ENCODE measurements around the gene RXRB.

The RXRB gene

DNA sequence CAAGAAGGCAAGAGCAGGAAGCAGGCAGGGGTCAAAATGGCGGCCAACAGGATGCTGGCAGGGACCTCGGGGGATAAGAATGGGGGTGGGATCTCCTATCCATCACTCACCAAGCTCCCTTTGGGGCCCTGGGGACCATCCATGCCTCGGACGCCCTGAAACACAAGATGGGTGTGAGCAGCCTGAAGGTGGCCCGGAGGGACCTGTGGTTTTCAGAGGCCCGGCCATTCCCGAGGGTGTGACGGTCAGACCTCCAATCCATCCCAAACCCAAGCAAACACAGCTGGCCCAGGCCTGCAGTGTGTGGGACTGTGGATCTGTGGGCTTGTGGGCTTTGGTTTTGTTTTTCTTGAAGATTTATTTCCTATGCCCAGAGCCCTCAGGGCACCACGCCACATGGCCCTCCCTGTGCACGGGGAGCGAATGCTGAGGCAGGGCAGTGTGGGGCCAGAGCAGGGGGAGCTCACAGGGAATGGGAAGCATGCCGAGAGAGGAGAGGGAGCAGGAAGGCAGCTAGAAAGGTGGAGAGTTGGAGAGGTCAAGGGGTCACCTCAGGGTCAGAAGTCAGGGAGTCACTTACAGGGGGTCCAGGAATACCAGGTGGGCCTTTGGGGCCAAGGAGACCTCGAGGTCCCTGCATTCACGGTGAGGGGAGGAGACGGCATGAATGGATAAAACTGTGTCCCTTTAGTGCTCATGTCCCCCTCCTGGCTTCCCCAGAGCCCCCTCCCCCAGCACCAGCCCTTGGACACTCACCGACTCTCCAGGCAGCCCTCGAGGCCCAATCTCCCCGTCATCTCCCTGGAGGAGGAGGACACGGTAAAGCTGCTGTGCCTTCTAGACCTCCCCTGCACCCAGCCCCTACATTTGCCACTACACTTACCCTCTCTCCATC, 22.7 kb downstream of the RXRB start:
- no peak for FAIRE-seq

DNA sequence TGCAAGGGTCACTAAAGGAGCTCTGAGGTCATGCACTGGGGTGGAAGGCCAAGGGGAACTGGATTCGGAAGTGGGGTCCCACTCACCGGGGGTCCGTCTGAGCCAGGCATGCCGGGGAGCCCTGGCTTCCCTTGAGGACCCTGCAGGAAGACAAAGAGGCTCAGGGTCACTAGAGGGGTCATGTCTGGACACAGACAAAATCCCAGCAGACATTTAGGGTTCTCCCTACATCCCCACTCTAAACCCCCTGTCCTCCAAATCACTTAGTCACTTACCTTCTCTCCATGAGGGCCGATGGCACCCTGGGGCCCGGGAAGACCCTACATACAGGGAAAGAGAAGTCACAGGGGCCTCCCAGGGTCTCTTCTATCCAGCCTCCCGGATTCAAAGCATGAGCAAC, 23.6 kb downstream of the RXRB start:
- DNase-seq (ENCODE audit: insufficient read length, low spot score) (no peak), FAIRE-seq (no peak)

More for the DNA sequence above, 22.7 kb downstream of the RXRB start:
- no peak for DNase-seq (ENCODE audit: insufficient read length, low spot score)

DNA sequence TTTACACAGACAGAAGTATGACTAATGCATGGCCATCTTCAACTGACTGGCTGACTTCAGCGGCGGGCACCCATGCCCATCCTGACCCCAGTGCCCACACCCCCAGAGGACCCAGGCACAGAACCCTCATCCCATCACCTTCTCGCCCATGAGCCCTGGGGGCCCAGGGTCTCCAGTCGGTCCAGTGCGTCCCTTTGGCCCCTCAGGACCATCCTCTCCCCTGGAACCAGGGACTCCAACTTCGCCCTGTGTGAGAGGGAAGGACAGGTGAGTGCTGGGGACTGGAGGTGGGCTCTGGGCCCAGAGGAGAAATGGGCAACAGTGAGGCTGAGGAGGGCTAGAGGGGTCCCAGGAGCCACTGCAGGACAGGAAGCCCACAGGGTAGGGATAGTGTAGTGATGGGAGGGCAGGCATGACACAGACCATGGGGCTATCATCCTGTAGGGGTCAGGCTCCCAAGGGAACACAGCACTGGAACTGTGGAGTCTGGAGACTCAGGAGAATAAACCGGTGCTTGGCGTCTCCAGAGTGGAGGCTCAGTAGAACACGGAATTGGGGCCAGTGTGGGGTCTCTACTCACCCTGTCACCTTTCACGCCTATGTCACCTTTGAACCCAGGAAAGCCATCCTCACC, 24.9 kb downstream of the RXRB start:
- DNase-seq (ENCODE audit: insufficient read length, low spot score): no peak
- no peak for FAIRE-seq

DNA sequence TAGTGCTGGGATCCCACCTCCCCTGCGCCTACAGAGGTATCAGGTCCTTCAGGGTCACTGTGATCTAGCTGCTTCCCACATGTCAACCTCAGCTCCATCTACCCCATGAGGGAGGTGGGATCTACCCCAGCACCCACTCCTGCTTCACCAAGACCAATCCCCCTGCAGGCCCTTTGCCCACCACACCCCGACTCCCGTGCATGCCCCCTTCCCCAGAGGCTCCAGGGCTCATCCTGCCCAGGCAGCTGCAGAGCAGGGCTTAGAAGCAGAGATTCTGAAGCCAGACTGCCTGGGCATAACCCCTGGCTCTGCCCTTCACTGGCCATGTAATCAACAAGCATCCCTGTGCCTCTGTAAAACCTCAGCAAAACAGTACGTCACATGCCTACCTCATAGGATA, 25.7 kb downstream of the RXRB start:
- FAIRE-seq: no peak
- DNase-seq (ENCODE audit: insufficient read length, low spot score): no peak

DNA sequence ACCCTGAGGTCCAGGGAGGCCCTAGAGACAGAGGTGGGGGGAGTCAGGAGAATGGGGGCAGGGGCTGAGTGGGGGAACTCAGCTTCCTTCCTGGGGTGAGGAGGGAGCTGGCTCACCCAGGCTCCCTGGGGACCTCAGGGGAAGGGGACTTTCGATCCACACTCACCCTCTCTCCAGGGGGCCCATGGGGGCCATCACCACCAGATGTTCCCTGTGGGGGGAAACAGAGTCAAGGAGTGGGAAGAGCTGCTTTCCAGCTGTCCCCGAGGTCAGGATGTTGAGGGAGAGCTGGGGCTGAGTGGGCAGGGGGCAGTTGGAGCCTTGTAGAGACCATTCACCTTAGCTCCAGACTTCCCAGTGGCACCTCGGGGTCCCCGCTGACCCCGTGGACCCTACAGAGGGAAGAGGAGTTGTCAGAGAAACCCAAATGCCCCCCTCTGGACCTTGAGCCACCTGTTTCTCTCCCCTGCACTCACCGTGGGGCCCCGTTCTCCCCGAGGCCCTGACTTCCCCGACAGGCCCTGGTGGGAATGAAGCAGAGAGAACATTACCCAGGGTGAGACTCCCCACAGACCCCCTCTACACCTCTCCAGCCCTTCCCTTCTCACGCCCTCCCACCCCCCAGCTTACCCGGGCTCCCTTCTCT, 26.8 kb downstream of the RXRB start:
- no peak for DNase-seq (ENCODE audit: insufficient read length, low spot score)
- FAIRE-seq: no peak

DNA sequence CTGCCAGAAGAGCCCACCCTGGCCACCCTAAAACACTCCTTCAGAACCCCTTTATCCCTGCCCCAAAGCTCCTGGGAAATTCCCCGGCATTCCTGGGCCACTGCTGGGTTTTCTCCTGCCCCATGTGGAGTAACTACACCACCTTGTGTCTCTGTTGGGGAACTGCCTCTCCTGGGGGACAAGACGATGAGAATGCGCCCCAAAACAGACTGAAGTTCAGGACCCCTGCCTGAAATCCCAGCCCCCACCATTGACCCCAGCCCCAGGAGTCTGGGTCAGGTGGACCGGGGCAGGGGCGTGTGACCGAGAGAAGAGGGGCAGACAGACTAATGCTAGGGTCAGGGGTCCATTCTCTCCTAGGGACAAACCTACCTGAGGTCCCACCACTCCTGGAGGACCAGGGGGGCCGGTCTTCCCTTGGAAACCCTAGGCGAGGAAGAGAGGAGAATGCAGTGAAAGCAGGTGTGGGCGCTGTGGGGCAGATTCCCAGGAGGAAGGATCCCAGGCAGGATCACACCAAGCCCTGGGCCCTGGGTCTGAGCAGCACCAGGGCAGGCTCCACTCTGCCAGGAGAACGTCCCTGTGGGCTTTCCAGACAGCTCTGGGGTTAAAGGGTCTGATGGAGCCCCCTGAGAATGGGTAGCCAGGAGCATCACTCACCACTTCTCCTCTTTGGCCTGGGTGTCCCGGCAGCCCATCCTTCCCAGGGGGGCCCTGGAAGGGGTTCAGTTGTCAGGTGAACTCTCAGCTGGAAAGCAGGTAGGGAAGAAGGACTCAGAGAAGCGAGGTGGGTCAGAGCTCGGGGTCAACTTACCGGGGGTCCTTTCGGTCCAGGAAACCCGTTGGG, 27.6 kb downstream of the RXRB start:
- peak; percentile 33 for FAIRE-seq

DNA sequence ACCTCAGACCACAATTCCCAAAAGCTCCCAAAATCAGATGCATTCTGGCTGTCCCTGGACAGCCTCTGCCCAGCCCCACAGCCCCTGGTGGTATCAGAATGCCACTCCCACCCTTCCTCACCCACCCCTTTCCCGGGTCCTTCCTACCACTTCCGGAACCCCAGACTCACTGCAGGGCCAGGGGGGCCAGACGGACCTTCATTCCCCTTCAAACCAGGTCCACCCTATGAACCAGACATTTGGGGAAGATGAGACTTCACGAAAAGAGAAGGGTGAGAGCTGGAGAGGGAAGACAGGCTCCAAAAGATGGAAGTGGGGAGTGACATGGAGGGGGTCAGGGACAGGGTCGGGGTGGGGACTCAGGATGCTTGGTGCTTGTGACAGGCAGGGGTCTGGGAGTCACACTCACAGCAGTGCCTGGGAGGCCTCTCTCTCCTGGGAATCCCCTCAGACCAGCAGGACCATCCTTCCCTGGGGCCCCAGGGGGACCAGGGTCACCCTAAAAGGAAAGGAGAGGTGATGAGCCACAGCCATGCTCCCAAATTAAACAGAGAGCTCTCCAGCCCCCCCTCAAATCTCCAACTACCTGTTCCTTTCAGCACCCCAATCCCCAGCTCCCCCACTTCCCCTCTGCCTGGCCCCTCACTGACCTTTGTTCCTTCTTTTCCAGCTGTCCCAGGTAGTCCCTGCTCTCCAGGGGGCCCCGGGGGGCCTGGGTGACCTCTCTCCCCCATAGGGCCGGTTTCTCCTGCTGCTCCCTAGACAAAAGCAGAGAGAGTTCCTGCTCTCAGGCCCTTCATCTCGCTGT, 28.4 kb downstream of the RXRB start:
- no peak for FAIRE-seq
- no peak for DNase-seq (ENCODE audit: insufficient read length, low spot score)

More for the DNA sequence above, 27.6 kb downstream of the RXRB start:
- DNase-seq (ENCODE audit: insufficient read length, low spot score): peak; percentile 78

DNA sequence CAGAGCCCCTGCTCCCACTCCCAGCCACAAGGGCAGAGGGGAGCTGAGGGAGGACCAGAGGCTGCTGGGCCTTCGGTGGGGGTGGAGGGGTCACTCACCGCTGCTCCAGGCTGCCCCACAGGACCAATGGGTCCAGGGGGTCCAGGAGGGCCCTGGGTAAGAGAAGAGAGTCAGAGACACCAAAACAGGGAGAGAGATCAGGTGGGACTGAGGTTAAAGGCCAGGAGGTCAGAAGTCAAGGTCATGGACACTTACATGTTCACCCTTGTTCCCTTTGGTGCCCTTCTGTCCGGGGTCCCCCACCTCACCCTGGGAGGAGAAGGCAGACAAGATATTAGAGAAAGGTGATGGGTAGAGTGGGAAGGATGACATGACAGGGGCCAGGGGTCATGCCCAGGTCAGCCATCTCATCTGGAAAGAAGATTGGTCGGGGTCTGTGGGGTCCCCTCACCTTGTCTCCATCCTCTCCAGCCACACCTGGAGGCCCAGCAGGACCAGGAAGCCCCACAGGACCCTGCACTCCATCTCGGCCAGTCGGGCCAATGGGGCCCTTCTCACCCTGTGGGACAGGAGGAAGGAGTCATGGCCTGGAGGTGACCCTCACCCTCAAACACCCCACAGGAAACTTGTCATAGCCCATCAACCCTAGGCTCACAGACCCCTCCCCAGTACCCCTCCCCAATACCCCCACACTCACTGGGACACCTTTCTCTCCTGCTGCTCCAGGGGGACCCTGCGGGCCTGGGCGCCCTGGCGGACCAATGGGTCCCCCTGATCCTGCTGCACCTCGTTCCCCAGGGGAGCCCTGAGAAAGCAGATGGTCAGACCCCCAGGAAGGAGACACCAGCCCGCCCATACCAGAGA, 29.2 kb downstream of the RXRB start:
- no peak for DNase-seq (ENCODE audit: insufficient read length, low spot score)
- no peak for FAIRE-seq

DNA sequence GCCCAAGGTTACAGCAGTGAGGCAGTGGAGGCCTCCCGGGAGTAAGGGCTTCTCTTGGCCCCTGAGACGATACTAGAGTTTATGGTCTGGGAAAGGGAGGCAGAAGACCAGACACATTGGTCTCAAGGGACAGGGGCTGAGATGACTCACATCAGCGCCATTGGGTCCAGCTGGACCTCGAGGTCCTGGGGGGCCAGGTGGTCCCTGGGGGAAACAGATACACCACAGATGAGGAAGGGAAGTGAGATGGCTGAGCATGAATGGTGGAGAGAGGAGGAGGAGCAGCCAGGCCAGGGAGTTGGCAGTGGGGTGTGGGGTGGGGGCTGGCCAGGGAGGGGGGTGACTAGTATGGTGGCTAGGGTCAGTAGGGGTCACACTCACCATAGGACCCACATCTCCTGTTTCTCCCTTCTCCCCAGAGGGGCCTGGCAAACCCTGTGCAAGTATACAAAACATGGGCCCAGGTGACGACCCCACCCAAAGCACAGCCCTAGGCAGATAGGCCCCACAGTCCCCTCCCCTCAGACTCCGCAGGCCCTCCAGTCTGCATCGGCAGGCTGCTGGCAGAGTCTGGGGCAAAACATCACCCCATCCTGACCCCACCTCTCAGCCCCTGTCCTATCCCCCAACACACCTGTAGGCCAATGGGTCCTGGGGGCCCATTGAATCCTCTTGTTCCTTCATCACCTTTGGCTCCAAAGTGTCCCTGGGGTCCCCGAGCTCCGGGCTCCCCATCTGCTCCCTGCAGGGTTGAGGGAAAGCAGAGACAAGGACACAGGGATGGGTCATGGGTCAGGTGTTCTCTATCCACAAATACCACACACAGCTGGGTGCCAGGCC, 30.1 kb downstream of the RXRB start:
- FAIRE-seq (no peak), DNase-seq (ENCODE audit: insufficient read length, low spot score) (no peak)

DNA sequence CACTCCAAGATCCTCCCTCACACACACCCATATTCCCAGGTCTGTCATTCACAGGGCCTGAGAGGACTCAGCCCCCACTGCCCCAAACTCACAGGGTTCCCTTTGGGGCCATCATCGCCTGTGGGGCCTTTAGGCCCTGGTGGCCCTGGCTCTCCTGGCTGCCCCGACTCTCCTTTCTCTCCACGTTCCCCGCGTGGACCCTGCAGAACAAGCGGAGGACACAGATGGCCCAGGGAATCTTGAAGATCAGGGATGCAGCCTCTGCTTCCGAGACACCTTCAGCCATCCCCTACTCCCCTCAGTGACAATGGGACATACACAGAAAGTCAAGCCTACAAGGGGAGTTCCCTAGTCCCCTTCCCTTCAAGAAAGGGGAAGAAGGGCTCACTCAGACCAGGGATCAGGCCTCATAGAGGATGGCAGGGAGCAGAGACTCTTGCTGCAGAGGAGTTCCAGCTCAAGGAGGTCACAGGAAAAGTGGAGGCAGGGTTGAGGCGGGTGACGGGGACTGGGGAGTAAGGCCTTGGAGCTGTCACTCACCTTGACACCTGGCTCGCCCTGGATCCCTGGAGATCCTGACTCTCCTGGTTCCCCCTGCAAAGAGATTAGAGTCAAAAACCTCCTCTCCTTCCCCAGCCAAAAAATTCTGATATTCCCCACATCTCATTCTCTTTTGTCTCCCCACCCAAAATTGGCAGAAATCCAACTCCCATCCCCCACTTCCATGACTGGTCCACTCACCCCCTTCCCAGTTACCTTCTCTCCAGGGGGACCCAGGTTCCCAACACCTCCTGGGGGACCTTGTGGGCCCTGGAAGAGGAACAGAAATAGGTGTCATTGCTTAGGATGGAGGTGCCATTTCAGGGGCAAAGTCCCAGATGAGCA, 30.9 kb downstream of the RXRB start:
- DNase-seq (ENCODE audit: insufficient read length, low spot score) (no peak), FAIRE-seq (no peak)

DNA sequence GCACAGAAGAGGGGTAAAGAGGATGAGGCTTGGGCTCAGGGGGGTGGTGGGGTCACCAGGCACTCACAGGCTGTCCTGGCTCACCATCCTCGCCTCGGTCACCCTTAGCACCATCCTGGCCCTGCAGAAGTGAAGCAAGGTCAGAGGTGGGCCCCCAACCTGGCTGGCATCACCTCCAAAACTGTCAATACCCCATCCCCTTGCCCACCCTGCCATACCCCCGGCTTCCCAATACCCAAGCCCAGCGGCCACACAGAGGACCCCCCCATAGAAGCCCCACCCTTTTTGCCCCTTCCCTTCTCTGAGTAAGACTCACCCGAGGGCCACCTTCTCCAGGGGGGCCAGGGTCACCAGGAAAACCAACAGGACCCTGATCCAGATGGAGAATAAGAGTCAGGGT, 31.8 kb downstream of the RXRB start:
- DNase-seq (ENCODE audit: insufficient read length, low spot score) (no peak), FAIRE-seq (no peak)

DNA sequence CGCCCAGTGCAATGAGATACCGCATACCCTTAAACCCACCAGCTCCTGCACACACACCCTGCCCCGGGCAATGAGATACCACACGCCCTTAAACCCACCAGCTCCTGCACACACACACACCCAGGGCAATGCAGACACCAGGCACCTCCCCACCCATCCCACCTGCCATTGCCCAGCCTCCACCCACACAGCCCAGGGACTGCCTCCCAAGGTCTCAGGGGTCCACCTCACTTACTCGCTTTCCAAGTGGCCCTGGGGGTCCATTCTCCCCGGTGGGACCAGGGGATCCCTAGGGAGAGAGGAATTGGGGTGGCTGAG, 32.2 kb downstream of the RXRB start:
- no peak for FAIRE-seq
- no peak for DNase-seq (ENCODE audit: insufficient read length, low spot score)

DNA sequence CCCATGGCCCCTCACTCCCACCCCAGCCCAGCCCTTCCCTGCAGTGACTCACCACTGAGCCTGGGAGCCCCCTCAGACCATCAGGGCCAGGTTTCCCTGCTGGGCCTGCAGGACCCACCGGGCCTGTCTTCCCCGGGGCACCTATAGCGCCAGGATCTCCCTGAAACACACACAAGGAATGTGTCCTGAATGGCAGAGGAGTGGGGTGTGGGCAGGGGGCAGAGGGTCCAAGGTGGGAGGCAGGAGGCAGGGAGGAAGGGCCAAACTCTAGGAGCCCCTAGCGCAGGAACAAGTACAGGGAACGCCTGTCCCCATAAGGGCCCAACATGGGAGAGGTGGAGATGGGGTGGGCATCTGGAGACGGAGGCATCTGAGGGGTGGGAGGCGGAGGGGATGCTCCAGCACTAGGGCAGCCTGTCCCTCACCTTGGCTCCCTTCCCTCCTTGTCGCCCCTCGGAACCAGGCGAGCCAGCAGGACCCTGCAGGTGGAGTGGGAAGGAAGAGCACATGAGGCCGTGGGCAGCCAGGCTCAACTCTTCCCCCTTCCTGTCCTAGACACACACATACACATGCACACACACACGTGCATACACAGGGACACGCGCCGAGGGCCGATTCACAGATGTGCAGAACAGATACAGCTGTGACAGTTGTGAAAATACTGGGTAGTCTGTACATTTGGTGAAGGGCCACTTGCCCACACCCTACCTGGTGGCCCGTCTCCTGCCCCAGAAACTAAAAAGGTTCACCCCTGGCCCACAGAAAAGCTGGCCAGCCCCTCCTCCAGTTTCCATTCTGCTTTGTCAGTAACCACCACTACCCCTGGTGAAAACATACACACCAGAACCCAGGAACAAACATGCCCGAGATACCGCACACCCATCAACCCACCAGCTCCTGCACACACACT, 32.8 kb downstream of the RXRB start:
- DNase-seq (ENCODE audit: insufficient read length, low spot score) (no peak), FAIRE-seq (peak; percentile 40)

DNA sequence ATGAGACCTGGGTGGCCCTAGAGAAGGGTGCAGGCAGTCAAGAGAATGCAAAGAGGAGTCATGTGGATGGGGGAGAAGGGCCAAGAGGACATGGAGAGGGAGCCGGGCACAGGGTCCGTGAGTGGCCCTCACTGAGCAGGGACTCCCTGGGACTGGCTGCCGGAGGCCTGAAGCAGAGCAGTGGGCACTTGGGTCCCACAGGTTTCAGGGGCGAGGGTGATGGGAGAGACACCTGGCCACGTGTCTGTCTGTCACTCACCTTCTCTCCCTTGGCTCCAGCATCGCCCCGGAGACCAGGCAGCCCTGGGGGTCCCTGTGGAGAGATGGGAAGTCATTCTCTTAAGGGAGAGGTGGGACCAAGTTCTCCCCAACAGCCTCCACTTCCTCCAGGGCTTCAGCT, 33.7 kb downstream of the RXRB start:
- DNase-seq (ENCODE audit: insufficient read length, low spot score): no peak
- FAIRE-seq: no peak

DNA sequence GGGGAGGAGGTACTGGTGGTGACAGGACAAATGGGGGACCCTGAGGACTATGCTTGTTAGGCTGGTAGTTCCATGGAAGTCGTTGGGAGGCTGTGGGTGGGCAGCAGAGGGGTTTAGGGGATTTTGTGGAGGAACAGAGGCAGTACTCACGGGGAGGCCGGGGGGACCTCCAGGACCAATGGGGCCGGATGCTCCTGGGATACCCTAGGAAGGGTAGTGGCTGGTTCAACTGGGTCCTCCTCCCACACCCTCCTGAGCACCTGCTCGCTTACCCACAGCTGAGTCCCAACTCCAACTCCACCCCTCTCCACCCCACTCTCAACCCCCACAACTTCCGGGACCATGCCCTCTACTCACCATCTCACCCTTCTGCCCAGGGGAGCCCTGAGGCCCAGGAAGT, 34.1 kb downstream of the RXRB start:
- no peak for DNase-seq (ENCODE audit: insufficient read length, low spot score)
- no peak for FAIRE-seq

DNA sequence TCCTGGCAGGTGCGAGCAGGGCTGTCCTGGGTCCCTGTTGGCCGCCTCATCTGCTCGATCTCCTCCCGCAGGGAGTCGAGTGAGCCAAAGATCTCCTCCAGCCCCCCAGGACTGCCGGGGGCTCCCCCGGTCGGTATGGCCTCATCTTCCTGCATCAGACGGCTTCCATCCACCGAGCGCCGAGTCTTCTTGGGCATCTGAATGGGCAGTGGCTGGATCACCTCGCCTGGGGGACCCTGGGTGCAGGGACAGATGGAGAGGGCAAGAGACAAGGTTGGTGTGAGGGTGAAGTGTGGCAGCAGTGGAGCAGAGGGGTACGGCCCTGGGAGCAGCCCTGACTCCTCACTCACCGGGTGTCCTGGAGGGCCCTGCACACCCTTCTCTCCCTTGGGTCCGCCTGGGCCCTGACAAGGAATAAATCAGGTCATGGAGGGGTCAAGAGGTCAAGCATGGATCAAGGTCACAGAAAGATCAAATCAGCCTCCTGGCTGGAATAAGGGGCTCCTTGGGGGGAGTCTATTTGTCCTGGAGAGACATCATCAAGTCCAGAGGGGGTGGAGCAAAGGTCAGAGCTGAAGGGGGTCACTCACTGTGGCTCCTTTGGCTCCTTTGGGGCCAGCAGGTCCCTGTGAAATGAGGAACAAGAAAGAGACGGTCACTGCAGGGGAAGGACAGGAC, 34.7 kb downstream of the RXRB start:
- FAIRE-seq: no peak

More for the DNA sequence above, 34.7 kb downstream of the RXRB start:
- DNase-seq (ENCODE audit: insufficient read length, low spot score): no peak

Data from HTR-8/SVneo (cell line).